ENCODE data around the gene PLOD3. TPM values are rescaled to one million over a fixed set of nuclear protein-coding genes. Genes with fewer than 3 reads are reported as not detected.

PLOD3 gene
- total and polyA plus RNA-seq, 8 donors = 12.4 to 260 (median 31.2) TPM

- peaks cover 48 to 100% (median 100%) of the 10 kb centered on the region in 3 donors for H3K27me3 ChIP-seq
- TF ChIP-seq POLR2A (IDR thresholded peaks at IDR 0.05) (no peak), EP300 (IDR thresholded peaks at IDR 0.05) (no peak), CTCF (IDR thresholded peaks at IDR 0.05) (no peak), POLR2AphosphoS5 (IDR thresholded peaks at IDR 0.05) (no peak)
- H3K9me3 ChIP-seq = no peaks in the 10 kb centered on the region
- H3K4me1 ChIP-seq = peaks cover 28 to 63% (median 53%) of the 10 kb centered on the region in 4 donors
- H3K36me3 ChIP-seq = no peaks in the 10 kb centered on the region
- H3K4me3 ChIP-seq = no peak overlapping the region
- intact Hi-C loops (cut with DNase I; ENCODE audit: low total_unique reads) = no loop called here
- DNase-seq = no peak
- 4 to 5% (median 4%) methylated on average over 17 of the region's 17 CpGs for WGBS, 5 donors
- H3K27ac ChIP-seq = no peak overlapping the region
Measured at GRCh38 chr7:101170617-101171441, 46.6 kb downstream of the PLOD3 start.

GRCh38 chr7:101169838-101170551 lies 47.4 kb downstream of the PLOD3 start:
- Histone ChIP-seq H3K4me1 (peaks cover 34 to 71% (median 61%) of the 10 kb centered on the region in 4 donors), H3K27me3 (peaks cover 49 to 100% (median 100%) of the 10 kb centered on the region in 3 donors), H3K4me3 (no peak overlapping the region), H3K9me3 (no peaks in the 10 kb centered on the region), H3K27ac (no peak overlapping the region), H3K36me3 (no peaks in the 10 kb centered on the region)
- peak; percentile 75 to 88 for DNase-seq
- 1 to 3% (median 2%) methylated on average over 28 to 33 of the region's 33 CpGs for WGBS, 5 donors
- TF ChIP-seq EP300 (IDR thresholded peaks at IDR 0.05) (no peak), POLR2A (IDR thresholded peaks at IDR 0.05) (no peak), POLR2AphosphoS5 (IDR thresholded peaks at IDR 0.05) (peak in 1 of 3 donors; percentile 12), CTCF (IDR thresholded peaks at IDR 0.05) (peak in 5 of 7 experiments; percentile 68 to 88 (median 84))
- intact Hi-C loops (cut with DNase I; ENCODE audit: low total_unique reads) = no loop called here

GRCh38 chr7:101169110-101169837 lies 48.1 kb downstream of the PLOD3 start:
- intact Hi-C loops (cut with DNase I; ENCODE audit: low total_unique reads) = no loop called here

More at GRCh38 chr7:101169110-101169837, 48.1 kb downstream of the PLOD3 start:
- TF ChIP-seq POLR2A (IDR thresholded peaks at IDR 0.05) (no peak), CTCF (IDR thresholded peaks at IDR 0.05) (no peak), POLR2AphosphoS5 (IDR thresholded peaks at IDR 0.05) (no peak), EP300 (IDR thresholded peaks at IDR 0.05) (no peak)
- Histone ChIP-seq H3K9me3 (no peaks in the 10 kb centered on the region), H3K36me3 (no peaks in the 10 kb centered on the region), H3K4me3 (no peak overlapping the region), H3K4me1 (peaks cover 39 to 75% (median 64%) of the 10 kb centered on the region in 4 donors), H3K27ac (no peak overlapping the region), H3K27me3 (peaks cover 49 to 100% (median 100%) of the 10 kb centered on the region in 3 donors)
- 0 to 4% (median 2%) methylated on average over 18 of the region's 18 CpGs for WGBS, 5 donors
- no peak for DNase-seq

Measured in stomach (tissue), 9 donors.